OCI-LY7 (cell line): ENCODE data around the gene FAM163A.

Source experiments
- CTCF ChIP-seq: fragments of 200-600 bp; sonication (generic); conservative IDR thresholded peaks from 2 replicates; pipeline ENCODE4 v1.5.1; 2014; ENCODE audit warnings: mild to moderate bottlenecking, antibody characterized with exemption, low read length, moderate library complexity, mixed read lengths
- EZH2phosphoT487 ChIP-seq: fragments of 200-600 bp; sonication (generic); IDR thresholded peaks from 2 replicates; pipeline ENCODE4 v1.6.1; 2018; ENCODE audit warnings: low read depth, borderline replicate concordance, mild to moderate bottlenecking, mixed run types, antibody characterized with exemption, low read length, moderate library complexity, mixed read lengths

GRCh38 chr1:179798864-179799516 lies 55.9 kb downstream of the FAM163A start:
- no peak for TF ChIP-seq CTCF
- TF ChIP-seq EZH2phosphoT487 = no peak
